SKM-1 (cell line): Measurements from ENCODE around the gene PDE8A.

Experiments used
- DNase-seq: peaks from one replicate; lab custom pipeline; 2025; ENCODE audit not compliant: unreplicated experiment; lab: John Stamatoyannopoulos, UW

PDE8A gene, protein sequence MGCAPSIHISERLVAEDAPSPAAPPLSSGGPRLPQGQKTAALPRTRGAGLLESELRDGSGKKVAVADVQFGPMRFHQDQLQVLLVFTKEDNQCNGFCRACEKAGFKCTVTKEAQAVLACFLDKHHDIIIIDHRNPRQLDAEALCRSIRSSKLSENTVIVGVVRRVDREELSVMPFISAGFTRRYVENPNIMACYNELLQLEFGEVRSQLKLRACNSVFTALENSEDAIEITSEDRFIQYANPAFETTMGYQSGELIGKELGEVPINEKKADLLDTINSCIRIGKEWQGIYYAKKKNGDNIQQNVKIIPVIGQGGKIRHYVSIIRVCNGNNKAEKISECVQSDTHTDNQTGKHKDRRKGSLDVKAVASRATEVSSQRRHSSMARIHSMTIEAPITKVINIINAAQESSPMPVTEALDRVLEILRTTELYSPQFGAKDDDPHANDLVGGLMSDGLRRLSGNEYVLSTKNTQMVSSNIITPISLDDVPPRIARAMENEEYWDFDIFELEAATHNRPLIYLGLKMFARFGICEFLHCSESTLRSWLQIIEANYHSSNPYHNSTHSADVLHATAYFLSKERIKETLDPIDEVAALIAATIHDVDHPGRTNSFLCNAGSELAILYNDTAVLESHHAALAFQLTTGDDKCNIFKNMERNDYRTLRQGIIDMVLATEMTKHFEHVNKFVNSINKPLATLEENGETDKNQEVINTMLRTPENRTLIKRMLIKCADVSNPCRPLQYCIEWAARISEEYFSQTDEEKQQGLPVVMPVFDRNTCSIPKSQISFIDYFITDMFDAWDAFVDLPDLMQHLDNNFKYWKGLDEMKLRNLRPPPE

DNA sequence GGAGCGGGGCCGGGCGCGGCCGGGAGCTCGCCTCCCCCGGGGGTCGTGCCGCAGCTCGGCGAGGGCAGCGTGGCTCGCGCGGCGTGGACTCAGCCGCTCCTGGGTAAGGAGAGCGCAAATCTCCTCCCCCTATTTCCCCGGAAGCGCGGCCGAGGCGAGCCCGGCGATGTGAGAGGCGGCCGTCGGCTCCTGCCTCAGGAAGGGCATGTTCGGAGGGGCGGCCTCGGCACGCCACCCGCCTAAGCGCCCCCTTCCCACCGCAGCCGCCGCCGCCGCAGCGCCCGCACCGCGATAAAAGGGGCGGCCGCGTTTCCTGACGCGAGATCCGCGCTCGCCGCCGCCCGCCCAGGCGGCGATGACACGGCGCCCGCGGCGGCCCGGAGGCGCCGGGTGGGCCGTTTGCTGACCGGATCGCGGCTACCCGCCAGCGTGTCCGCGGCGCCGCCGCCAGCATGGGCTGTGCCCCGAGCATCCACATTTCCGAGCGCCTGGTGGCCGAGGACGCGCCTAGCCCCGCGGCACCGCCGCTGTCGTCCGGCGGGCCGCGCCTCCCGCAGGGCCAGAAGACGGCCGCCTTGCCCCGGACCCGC lies at the start of gene PDE8A:
PDE8A (plus strand) TSS at position 146 of the 590 bp plus-strand sequence; CDS start at position 453, 307 bp downstream.
- DNase-seq: no peak

DNA sequence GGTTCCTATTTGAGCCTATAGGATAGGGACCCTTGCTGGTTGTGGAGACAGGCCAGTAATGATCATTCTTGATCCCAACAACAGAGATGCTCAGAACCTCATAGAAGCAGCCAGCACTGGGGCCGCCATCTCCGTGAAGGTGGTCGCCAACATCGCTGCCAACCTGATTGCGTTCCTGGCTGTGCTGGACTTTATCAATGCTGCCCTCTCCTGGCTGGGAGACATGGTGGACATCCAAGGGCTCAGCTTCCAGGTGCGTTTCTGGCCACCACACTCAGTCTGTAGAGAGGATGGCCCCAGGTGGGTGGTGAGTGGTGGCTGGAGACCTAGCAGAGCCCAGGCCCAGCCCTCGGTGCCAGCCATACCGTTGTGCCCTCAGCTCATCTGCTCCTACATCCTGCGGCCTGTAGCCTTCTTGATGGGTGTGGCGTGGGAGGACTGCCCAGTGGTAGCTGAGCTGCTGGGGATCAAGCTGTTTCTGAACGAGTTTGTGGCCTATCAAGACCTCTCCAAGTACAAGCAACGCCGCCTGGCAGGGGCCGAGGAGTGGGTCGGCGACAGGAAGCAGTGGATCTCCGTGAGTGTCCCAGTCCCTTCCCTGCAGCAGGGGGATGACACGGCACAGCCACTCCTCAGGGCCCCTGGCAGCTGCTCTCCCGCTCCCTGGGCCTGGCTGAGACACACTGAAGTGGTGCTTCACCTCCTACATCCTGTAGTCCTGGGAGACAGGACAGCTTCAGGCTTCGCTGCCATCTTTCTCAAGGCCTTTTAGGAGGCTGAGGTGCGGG lies 46.5 kb upstream of the PDE8A start:
- no peak for DNase-seq

DNA sequence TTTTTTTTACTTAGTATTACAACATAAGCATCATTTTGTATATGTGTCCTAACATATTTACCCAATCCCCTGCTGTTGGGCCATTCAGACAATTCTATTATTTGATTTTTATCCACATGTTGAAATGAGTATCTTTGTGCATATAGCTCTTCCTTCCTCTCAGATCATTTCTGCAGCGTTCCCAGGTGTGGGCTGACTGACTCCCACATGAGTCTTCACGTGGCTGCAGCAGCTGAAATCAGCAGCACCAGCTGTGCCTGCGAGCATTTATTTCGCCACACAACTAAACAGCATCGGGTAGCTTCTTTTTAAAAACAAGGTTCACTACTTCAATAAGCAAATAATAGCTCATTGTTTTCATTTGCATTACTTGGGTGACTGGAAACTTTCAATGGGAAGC lies 44.5 kb upstream of the PDE8A start:
- no peak for DNase-seq

GRCh38 chr15:84938726-84939125 lies 42.9 kb upstream of the PDE8A start:
- no peak for DNase-seq

DNA sequence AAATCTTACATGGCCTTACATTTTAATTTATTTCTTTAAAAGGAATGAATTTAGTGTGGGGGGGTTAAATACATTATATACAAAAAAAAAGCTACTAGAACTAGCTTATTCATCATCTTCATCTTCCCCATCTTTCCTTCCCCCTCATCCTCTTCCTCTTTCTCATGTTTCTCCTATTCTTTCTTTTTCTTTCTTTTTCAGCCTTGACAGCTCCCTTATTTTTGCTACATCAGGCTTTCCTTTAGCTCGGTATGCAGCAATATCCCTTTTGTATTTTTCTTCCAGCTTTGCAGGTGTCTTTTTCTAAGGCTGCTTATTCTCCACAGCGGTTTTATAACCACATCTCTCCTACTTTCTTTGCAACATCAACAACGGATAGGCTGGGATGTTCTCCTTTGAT lies 41.3 kb upstream of the PDE8A start:
- DNase-seq: no peak

- no peak for DNase-seq
Measured at GRCh38 chr15:84942456-84942855, 39.2 kb upstream of the PDE8A start.

DNA sequence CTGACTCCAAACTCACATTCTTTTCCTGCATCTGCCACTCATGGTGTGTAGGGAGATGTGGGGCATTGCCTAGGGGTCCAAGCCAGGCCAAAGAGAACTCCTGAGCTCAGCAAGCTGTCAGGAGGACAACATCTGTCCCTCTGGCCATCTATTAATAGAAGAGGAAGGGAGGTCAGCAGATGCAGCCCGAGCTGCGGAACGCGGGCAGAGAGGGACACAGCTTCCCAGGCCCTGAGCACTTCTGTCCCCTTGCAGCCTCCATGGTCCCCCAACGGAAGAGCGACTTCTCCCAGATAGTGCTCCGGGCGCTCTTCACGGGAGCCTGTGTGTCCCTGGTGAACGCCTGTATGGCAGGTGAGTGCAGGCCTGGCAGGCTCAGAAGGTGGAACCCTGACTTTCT lies 37.3 kb upstream of the PDE8A start:
- no peak for DNase-seq

GRCh38 chr15:84944861-84945260 lies 36.8 kb upstream of the PDE8A start:
- no peak for DNase-seq

- DNase-seq: no peak
Measured at GRCh38 chr15:84946772-84947489, 34.7 kb upstream of the PDE8A start.

- no peak for DNase-seq
Measured at GRCh38 chr15:84947947-84948830, 33.5 kb upstream of the PDE8A start.

DNA sequence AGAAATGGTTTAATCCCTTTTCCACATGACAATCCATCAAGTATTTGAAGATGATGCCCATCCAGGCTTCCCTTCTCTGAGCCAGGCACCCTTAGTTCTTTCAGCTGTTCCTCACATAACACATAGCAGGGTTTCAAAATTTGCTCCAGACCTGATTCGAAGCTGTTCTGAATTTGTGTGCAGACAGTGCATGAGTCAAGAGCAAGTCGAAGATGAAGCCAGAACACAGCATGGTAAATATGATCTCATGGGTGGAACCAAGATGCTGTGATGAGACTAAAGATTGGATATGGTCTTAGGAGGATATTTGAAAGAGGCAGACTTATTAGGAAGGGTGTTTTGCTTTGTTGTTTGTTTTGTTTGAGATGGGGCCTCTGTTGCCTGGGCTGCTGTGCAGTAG lies 32.6 kb upstream of the PDE8A start:
- no peak for DNase-seq

GRCh38 chr15:84949845-84950569 lies 31.6 kb upstream of the PDE8A start:
- DNase-seq: no peak

- no peak for DNase-seq
Measured at GRCh38 chr15:84950570-84951111, 31.0 kb upstream of the PDE8A start.

DNA sequence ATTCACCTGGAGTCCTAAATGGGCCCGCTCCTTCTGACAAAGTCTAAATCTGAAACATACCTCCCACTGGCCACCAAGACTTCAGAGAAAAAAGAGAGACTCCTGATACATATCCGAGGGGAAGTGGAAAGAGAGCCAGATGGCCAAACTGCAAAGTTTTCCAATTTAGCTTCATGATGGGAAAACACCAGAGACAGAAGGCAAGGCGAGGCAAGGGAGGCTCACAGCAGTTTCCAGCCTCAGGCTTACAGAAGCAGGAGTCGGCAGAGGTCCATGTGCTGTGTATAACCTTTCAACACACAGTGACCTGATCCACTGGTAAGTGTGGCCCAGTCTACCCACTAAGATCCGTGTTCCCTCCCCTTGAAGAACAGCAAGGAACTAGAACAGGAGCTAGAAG lies 29.9 kb upstream of the PDE8A start:
- no peak for DNase-seq

DNA sequence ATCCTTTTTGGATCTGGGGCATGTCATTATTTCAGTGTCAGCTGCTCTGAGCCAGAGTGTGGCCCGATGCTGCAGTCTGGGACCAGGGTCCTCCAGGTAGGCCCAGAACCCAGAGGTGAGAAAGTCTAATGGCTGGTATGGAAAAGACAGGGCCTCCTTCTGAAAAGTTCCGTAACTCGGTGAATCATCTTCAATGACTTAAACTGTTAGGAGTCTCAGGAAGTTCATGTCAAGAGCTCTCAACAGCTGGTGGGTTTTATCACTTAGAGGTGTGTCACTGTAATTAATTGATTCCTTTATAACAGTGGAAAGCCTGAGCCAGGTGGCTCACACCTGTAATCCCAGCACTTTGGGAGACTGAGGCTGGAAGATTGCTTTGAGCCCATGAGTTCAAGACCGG lies 28.5 kb upstream of the PDE8A start:
- DNase-seq: no peak

DNA sequence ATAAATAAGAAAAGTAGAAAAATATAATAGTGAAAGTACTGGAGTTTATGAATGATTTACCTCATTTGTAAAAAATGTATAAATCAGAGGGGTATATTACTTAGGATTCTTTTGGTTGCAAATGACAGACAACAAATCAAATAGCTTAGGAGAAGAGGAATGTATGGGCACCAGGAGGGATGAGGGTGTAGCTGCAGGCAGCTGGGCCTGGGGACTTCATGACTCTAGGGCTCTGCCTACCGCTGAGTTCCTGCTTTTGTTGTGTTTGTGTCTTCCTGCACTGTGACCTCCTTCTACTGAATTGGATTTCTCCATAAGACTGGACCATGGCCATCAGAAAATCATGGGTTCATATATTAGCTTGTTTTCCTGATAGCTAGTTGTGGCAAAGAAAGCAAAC lies 27.9 kb upstream of the PDE8A start:
- no peak for DNase-seq

DNA sequence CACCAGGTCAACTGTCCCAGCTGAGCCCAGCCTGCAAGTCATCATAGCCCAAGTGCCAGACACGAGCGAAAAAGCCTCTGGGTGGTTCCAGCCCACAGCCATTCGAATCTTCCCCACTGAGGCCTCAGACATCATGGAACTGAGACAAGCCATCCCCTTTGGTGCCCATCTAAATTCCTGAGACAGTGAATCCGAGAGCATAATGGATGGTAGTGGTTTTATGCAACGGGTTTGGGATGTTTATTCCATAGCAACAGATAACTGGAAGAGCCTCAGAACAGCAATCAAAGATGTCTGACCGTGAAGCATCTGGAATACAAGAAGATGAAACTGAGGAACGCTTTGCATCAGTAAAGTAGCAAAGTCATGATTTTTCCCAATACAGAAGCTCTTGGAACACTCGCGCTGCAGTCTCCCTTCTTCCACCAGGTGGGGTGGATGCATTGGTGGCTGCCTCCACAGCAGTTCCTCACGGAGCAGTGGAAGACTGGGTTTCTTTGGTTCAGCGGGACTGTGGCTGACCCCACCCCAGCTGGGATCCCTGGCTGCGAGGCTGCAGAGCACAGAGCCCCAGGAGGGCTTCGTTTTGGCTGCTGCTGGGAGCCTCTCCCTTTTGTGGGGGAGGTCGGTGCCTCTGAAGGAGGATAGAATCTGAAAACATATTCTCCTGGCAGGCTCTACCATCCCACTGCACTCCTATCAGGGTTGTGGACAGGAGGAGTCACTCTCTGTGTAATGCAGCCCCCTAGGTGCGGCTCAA lies 26.4 kb upstream of the PDE8A start:
- DNase-seq: peak; percentile 27

- DNase-seq: no peak
Measured at GRCh38 chr15:84956199-84956598, 25.5 kb upstream of the PDE8A start.
